RWPE1 (cell line): ENCODE results near the gene HTR3C.

Experiments used
- CTCF ChIA-PET: fragments of 350-600 bp; sonication (Branson Sonifier 250); formaldehyde crosslinking; extraction: SDS; loops from one replicate; lab custom pipeline; 2021; lab: Yijun Ruan, JAX
- POLR2A ChIA-PET: fragments of 400-600 bp; formaldehyde crosslinking; extraction: SDS; loops from one replicate; lab custom pipeline; 2020; ENCODE audit warnings: antibody characterized with exemption; ENCODE audit not compliant: low non-redundant PET; lab: Yijun Ruan, JAX
- DNase-seq: peaks from one replicate; pipeline ENCODE4 v3.0.0; 2012; ENCODE audit warnings: low spot score
- H3K27ac ChIP-seq: fragments of 450-650 bp; 2 replicates; pipeline ENCODE4 v1.5.1; 2017
- CTCF ChIP-seq: fragments of 450-650 bp; conservative IDR thresholded peaks from 2 replicates; pipeline ENCODE4 v1.5.1; 2017; ENCODE audit warnings: low read depth, mild to moderate bottlenecking

Gene HTR3C

GRCh38 chr3:184011230-184011876 lies 41.5 kb upstream of the HTR3C start:
- ChIA-PET CTCF (no interaction called here), POLR2A (no interaction called here)
- no peak for TF ChIP-seq CTCF
- H3K27ac ChIP-seq, result no peak overlapping the region
- DNase-seq, result no peak

- POLR2A ChIA-PET, result interaction anchor here (0.7 kb wide), 1 partner anchor 36 kb away, joined by 4 read pairs; no protein-coding TSS in a partner anchor
- H3K27ac ChIP-seq, result no peak overlapping the region
Measured at GRCh38 chr3:184011937-184012889, 40.6 kb upstream of the HTR3C start.

GRCh38 chr3:184015381-184016019 lies 37.3 kb upstream of the HTR3C start:
- POLR2A ChIA-PET, result no interaction called here

More at GRCh38 chr3:184011937-184012889, 40.6 kb upstream of the HTR3C start:
- no peak for DNase-seq
- TF ChIP-seq CTCF, result no peak
- CTCF ChIA-PET, result interaction anchor here (0.6 kb wide), 1 partner anchor 73 kb away, joined by 3 read pairs; no protein-coding TSS in a partner anchor

GRCh38 chr3:184016169-184016570 lies 36.7 kb upstream of the HTR3C start:
- ChIA-PET POLR2A (no interaction called here), CTCF (interaction anchor here (0.6 to 2.2 kb wide), 5 partner anchors 9 to 524 kb away, joined by 3 to 9 read pairs (median 4); partner anchors contain the start of gene PARL)
- no peak for TF ChIP-seq CTCF
- no peak overlapping the region for H3K27ac ChIP-seq
- no peak for DNase-seq

More at GRCh38 chr3:184015381-184016019, 37.3 kb upstream of the HTR3C start:
- H3K27ac ChIP-seq, result no peak overlapping the region
- DNase-seq, result no peak
- CTCF ChIA-PET, result interaction anchor here (0.6 to 2.2 kb wide), 6 partner anchors 114 to 525 kb away, joined by 3 to 9 read pairs (median 4); partner anchors contain the start of gene PARL
- TF ChIP-seq CTCF, result no peak

- POLR2A ChIA-PET, result interaction anchor here (0.6 to 1.0 kb wide), 3 partner anchors 11 to 107 kb away, joined by 3 to 8 read pairs (median 3); no protein-coding TSS in a partner anchor
- peak; percentile 97 for TF ChIP-seq CTCF
- CTCF ChIA-PET, result interaction anchor here (0.6 to 2.2 kb wide), 6 partner anchors 10 to 177 kb away, joined by 3 to 9 read pairs (median 4); partner anchors contain the start of gene PARL
- H3K27ac ChIP-seq, result peak overlapping the region; percentile 76
- peak; percentile 71 for DNase-seq
Measured at GRCh38 chr3:184016811-184017671, 35.8 kb upstream of the HTR3C start.
